Measurements from ENCODE around the gene CBARP. TPM values are rescaled to one million over a fixed set of nuclear protein-coding genes. Genes with fewer than 3 reads are reported as not detected.

The CBARP gene
- polyA plus RNA-seq, 1 donor from 2014 or later = 18.2 TPM

DNA sequence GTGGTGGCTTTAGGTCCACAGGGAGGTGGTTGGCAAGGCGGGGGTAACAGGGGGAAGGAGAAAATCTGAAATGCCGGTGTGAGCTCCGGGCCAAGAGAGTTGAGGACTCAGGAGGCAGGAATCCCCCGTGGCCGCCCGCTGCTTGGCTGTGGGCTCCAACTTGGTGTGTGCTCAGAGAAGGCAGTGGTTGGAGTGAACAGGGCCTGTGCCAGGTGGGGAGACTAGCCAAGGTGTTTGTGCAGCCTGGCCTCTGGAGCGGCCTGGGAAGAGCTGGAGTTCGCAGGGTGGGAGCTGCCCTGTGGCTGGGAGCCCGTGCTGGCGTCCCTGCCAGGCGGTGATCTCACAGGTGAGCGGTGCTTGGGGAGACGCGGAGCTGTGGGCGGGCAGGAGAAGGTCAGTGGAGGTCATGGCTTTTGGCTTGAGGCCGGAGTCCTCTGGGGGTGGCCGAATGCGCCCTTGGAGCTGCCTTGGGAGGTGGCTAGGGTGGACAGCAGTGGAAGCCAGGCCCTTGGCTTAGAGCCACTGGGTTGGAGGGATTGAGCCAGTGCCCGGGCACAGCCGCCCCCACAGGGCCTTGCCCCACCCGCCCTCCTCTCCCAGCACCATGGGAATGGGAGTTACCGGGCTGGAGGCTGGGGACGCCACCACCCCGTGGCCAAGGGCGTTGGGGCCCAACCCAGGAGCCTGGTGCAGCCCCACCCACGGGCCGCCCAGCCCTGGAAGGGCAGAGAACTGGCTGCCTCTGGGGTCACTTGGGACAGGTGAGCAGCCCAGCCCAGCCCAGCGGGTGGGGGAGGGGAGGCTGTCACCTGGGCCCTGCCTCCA, 24.2 kb upstream of the CBARP start:
- Histone ChIP-seq H2AFZ (ENCODE audit: low read depth, low read length) (no peak overlapping the region), H3K9ac (ENCODE audit: low read length) (peak overlapping the region; percentile 95), H3K79me2 (replicated peaks; ENCODE audit: insufficient read depth, low read length) (peaks cover 35% of the 10 kb centered on the region), H3K9me2 (ENCODE audit: insufficient read depth, low read length) (no peaks in the 10 kb centered on the region), H3K4me2 (ENCODE audit: low read length) (peak overlapping the region; percentile 94), H3F3A (ENCODE audit: insufficient read depth, low read length, poor library complexity, severe bottlenecking) (no peaks in the 10 kb centered on the region), H3K9me3 (ENCODE audit: low read length) (no peaks in the 10 kb centered on the region), H3K4me3 (ENCODE audit: low read length) (peak overlapping the region; percentile 83), H3K27ac (ENCODE audit: low read length) (peak overlapping the region; percentile 98), H3K36me3 (ENCODE audit: insufficient read depth, low read length) (no peaks in the 10 kb centered on the region), H3K27me3 (ENCODE audit: insufficient read depth, low read depth, low read length) (no peaks in the 10 kb centered on the region), H4K20me1 (ENCODE audit: insufficient read depth) (no peaks in the 10 kb centered on the region)
- no peak for TF ChIP-seq POLR2AphosphoS5 (IDR thresholded peaks at IDR 0.05)
- TF ChIP-seq SMC3 (conservative IDR thresholded peaks at IDR 0.05; ENCODE audit: poor library complexity) = no peak
- TF ChIP-seq, protein P1, sequence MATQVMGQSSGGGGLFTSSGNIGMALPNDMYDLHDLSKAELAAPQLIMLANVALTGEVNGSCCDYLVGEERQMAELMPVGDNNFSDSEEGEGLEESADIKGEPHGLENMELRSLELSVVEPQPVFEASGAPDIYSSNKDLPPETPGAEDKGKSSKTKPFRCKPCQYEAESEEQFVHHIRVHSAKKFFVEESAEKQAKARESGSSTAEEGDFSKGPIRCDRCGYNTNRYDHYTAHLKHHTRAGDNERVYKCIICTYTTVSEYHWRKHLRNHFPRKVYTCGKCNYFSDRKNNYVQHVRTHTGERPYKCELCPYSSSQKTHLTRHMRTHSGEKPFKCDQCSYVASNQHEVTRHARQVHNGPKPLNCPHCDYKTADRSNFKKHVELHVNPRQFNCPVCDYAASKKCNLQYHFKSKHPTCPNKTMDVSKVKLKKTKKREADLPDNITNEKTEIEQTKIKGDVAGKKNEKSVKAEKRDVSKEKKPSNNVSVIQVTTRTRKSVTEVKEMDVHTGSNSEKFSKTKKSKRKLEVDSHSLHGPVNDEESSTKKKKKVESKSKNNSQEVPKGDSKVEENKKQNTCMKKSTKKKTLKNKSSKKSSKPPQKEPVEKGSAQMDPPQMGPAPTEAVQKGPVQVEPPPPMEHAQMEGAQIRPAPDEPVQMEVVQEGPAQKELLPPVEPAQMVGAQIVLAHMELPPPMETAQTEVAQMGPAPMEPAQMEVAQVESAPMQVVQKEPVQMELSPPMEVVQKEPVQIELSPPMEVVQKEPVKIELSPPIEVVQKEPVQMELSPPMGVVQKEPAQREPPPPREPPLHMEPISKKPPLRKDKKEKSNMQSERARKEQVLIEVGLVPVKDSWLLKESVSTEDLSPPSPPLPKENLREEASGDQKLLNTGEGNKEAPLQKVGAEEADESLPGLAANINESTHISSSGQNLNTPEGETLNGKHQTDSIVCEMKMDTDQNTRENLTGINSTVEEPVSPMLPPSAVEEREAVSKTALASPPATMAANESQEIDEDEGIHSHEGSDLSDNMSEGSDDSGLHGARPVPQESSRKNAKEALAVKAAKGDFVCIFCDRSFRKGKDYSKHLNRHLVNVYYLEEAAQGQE (IDR thresholded peaks at IDR 0.05; ENCODE audit: borderline replicate concordance) = no peak
- TF ChIP-seq RAD21 (conservative IDR thresholded peaks at IDR 0.05) = no peak
- no peak for TF ChIP-seq MXI1 (conservative IDR thresholded peaks at IDR 0.05; ENCODE audit: poor library complexity, severe bottlenecking)
- TF ChIP-seq, protein P2, sequence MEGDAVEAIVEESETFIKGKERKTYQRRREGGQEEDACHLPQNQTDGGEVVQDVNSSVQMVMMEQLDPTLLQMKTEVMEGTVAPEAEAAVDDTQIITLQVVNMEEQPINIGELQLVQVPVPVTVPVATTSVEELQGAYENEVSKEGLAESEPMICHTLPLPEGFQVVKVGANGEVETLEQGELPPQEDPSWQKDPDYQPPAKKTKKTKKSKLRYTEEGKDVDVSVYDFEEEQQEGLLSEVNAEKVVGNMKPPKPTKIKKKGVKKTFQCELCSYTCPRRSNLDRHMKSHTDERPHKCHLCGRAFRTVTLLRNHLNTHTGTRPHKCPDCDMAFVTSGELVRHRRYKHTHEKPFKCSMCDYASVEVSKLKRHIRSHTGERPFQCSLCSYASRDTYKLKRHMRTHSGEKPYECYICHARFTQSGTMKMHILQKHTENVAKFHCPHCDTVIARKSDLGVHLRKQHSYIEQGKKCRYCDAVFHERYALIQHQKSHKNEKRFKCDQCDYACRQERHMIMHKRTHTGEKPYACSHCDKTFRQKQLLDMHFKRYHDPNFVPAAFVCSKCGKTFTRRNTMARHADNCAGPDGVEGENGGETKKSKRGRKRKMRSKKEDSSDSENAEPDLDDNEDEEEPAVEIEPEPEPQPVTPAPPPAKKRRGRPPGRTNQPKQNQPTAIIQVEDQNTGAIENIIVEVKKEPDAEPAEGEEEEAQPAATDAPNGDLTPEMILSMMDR (IDR thresholded peaks at IDR 0.05; ENCODE audit: poor library complexity, severe bottlenecking) = no peak

DNA sequence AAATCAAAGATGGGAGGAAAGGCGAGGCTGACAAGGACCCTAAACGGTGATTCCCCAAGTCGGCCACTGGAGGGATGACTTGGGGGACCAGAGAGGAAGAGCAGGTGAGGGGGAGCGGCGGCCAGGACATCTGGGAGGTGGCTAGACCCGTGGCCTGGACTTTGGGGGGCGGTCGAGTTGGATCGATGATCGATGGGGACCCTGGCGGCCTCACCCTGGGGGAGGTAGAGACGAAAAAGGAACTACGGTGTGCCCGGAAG, 23.7 kb upstream of the CBARP start:
- Histone ChIP-seq H3K9me3 (ENCODE audit: low read length) (no peaks in the 10 kb centered on the region), H3K9ac (ENCODE audit: low read length) (peak overlapping the region; percentile 95), H3K27ac (ENCODE audit: low read length) (peak overlapping the region; percentile 98), H3K36me3 (ENCODE audit: insufficient read depth, low read length) (no peaks in the 10 kb centered on the region), H3K9me2 (ENCODE audit: insufficient read depth, low read length) (no peaks in the 10 kb centered on the region), H2AFZ (ENCODE audit: low read depth, low read length) (peak overlapping the region; percentile 49), H3K79me2 (replicated peaks; ENCODE audit: insufficient read depth, low read length) (peaks cover 35% of the 10 kb centered on the region), H3F3A (ENCODE audit: insufficient read depth, low read length, poor library complexity, severe bottlenecking) (no peaks in the 10 kb centered on the region), H3K4me3 (ENCODE audit: low read length) (peak overlapping the region; percentile 83), H4K20me1 (ENCODE audit: insufficient read depth) (no peaks in the 10 kb centered on the region), H3K27me3 (ENCODE audit: insufficient read depth, low read depth, low read length) (no peaks in the 10 kb centered on the region), H3K4me2 (ENCODE audit: low read length) (peak overlapping the region; percentile 94)
- TF ChIP-seq POLR2AphosphoS5 (IDR thresholded peaks at IDR 0.05) (no peak), EP300 (conservative IDR thresholded peaks at IDR 0.05; ENCODE audit: poor library complexity, severe bottlenecking) (no peak)
- TF ChIP-seq, protein P2 (IDR thresholded peaks at IDR 0.05; ENCODE audit: poor library complexity, severe bottlenecking) = peak; percentile 51
